GM23248 (cell line): ENCODE results near the gene FAR1. TPM values are rescaled to one million over a fixed set of nuclear protein-coding genes. Genes with fewer than 3 reads are reported as not detected.
"Not testable (repeated sequence)": the region's sequence is repeated elsewhere in the genome, so short reads cannot be mapped to it uniquely, and the experiment has no call there.

Experiments used
- DNase-seq: peaks from one replicate; pipeline ENCODE4 v3.0.0-alpha.2; 2015
- H2AFZ ChIP-seq: fragments of 200-600 bp; sonication (generic); 2 replicates; pipeline ENCODE4 v1.6.1; 2016; ENCODE audit warnings: antibody characterized with exemption
- H3F3A ChIP-seq: fragments of 200-600 bp; sonication (generic); 2 replicates; pipeline ENCODE4 v1.6.1; 2016; ENCODE audit warnings: mild to moderate bottlenecking, antibody characterized with exemption, mixed run types; ENCODE audit not compliant: insufficient read depth
- H3K27ac ChIP-seq: fragments of 200-600 bp; sonication (generic); 2 replicates; pipeline ENCODE4 v1.5.1; 2016; ENCODE audit warnings: mild to moderate bottlenecking
- H3K27me3 ChIP-seq: fragments of 200-600 bp; sonication (generic); replicated peaks from 2 replicates; pipeline ENCODE4 v1.6.1; 2016; ENCODE audit warnings: mild to moderate bottlenecking; ENCODE audit not compliant: insufficient read depth
- H3K36me3 ChIP-seq: fragments of 200-600 bp; sonication (generic); 2 replicates; pipeline ENCODE4 v1.6.1; 2016; ENCODE audit warnings: low read depth, mild to moderate bottlenecking
- H3K4me1 ChIP-seq: fragments of 200-600 bp; sonication (generic); 2 replicates; pipeline ENCODE4 v1.6.1; 2016; ENCODE audit warnings: mild to moderate bottlenecking; ENCODE audit not compliant: insufficient read depth
- H3K4me2 ChIP-seq: fragments of 200-600 bp; sonication (generic); one replicate; pipeline ENCODE4 v1.6.1; 2016; ENCODE audit warnings: mild to moderate bottlenecking; ENCODE audit not compliant: unreplicated experiment
- H3K4me3 ChIP-seq: fragments of 200-600 bp; sonication (generic); 2 replicates; pipeline ENCODE4 v1.5.1; 2016; ENCODE audit warnings: mild to moderate bottlenecking
- H3K79me2 ChIP-seq: fragments of 200-600 bp; sonication (generic); 2 replicates; pipeline ENCODE4 v1.6.1; 2016; ENCODE audit warnings: mild to moderate bottlenecking; ENCODE audit not compliant: insufficient read depth
- H3K9ac ChIP-seq: fragments of 200-600 bp; sonication (generic); 2 replicates; pipeline ENCODE4 v1.6.1; 2016; ENCODE audit warnings: mild to moderate bottlenecking
- H3K9me2 ChIP-seq: fragments of 200-600 bp; sonication (generic); 2 replicates; pipeline ENCODE4 v1.6.1; 2016; ENCODE audit warnings: mixed run types, mild to moderate bottlenecking, moderate library complexity; ENCODE audit not compliant: insufficient read depth
- H3K9me3 ChIP-seq: fragments of 200-600 bp; sonication (generic); one replicate; pipeline ENCODE4 v1.6.1; 2017; ENCODE audit warnings: low read depth
- H4K20me1 ChIP-seq: fragments of 200-600 bp; sonication (generic); 2 replicates; pipeline ENCODE4 v1.6.0; 2016; ENCODE audit not compliant: insufficient read depth
- EZH2 ChIP-seq: fragments of 200-600 bp; sonication (generic); IDR thresholded peaks from 2 replicates; pipeline ENCODE4 v1.6.1; 2018; ENCODE audit warnings: antibody characterized with exemption, mild to moderate bottlenecking; ENCODE audit not compliant: insufficient read depth, poor library complexity, severe bottlenecking
- EZH2phosphoT487 ChIP-seq: fragments of 200-600 bp; sonication (generic); IDR thresholded peaks from 2 replicates; pipeline ENCODE4 v1.6.1; 2018; ENCODE audit warnings: antibody characterized with exemption, moderate library complexity, mild to moderate bottlenecking, low read depth; ENCODE audit not compliant: insufficient read depth
- WGBS, 2 experiments: methylation state at CpG; one replicate each; pipeline ENCODE4 v1.1.6; 2015 to 2017; ENCODE audit warnings: low lambda C conversion rate in 2 of 2, low coverage in 1 of 2; ENCODE audit errors: missing lambda C conversion rate in 2 of 2; 5-methylcytosine and 5-hydroxymethylcytosine counted together
- in situ Hi-C: fragments of 300-500 bp; cut with MboI; formaldehyde crosslinking; loops from 2 replicates; pipeline ENCODE4 v1.15.0; 2020
- polyA plus RNA-seq: library from polyadenylated mRNA; unstranded; fragments of >200 nt; fragmentation: Nextera tagmentation; extraction: Ambion mirVana; gene quantifications from 2 replicates; pipeline ENCODE4 v1.2.1, GENCODE V29; 2016
- total RNA-seq: library from RNA; depleted of rRNA; stranded (reverse); fragments of >200 nt; shearing (Covaris generic); gene quantifications from 2 replicates; pipeline ENCODE4 v1.2.3, GENCODE V29; 2014

FAR1 gene
- total and polyA plus RNA-seq, 2 experiments from 2014 or later: 40.4 to 56.1 TPM

DNA sequence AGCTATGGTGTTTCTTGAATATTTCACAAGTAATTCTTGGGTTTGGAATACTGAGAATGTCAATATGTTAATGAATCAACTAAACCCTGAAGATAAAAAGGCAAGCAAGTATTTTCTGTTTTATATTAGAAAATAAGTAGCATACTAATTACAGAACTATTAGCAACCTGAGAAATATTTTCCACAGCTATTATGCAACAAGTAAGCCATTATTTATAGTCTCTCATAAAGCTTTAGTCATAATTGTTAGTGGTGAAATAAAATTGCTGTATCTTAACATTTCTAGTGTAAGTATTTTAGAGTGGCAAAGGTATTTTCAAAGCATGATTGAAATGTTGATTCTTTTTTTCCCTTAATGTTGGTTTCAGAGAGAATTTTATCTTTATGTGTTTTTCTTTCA, 53.3 kb downstream of the FAR1 start:
- Histone ChIP-seq H3K9me2 (no peaks in the 10 kb centered on the region), H3K79me2 (no peaks in the 10 kb centered on the region), H3K9me3 (no peaks in the 10 kb centered on the region), H3K4me3 (no peak overlapping the region), H3K4me1 (peaks cover 35% of the 10 kb centered on the region), H4K20me1 (no peaks in the 10 kb centered on the region), H3K4me2 (peak overlapping the region; percentile 9), H3K36me3 (peaks cover 33% of the 10 kb centered on the region), H3K9ac (no peak overlapping the region), H3K27ac (0 out of 2 replicates have a peak overlapping the region, but pooled peaks have one; percentile 12), H2AFZ (no peak overlapping the region), H3F3A (peaks cover 26% of the 10 kb centered on the region), H3K27me3 (no peaks in the 10 kb centered on the region)
- in situ Hi-C loops: no loop called here
- peak; percentile 56 for DNase-seq
- TF ChIP-seq EZH2phosphoT487 (no peak), EZH2 (no peak)

DNA sequence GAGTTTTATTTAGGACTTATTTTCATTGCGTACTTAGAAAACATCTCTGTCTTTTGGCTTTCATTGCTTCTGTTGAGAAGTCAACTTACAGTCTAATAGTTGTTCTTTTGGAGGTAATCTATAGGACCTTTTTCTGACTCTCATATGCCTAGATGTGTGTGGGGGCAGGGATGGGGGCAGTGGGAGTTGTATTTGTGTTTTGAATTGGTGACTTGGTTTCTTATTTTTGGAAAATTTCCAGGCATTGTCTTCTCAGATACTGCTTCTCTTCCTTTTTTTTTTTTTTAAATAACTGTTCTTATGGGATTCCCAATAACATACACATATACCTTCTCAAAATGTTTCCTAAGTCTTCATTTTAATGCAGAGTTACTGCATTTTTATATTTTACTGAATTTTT, 58.0 kb downstream of the FAR1 start:
- Histone ChIP-seq H3K79me2 (no peaks in the 10 kb centered on the region), H3K4me2 (no peak overlapping the region), H3K9me3 (no peaks in the 10 kb centered on the region), H3K9me2 (no peaks in the 10 kb centered on the region), H3K27ac (no peak overlapping the region), H3K36me3 (peaks cover 56% of the 10 kb centered on the region), H3K27me3 (no peaks in the 10 kb centered on the region), H3F3A (no peaks in the 10 kb centered on the region), H3K4me3 (no peak overlapping the region), H3K9ac (no peak overlapping the region), H3K4me1 (peaks cover 9% of the 10 kb centered on the region), H2AFZ (no peak overlapping the region), H4K20me1 (no peaks in the 10 kb centered on the region)
- in situ Hi-C loops: no loop called here
- TF ChIP-seq EZH2: no peak
- no peak for TF ChIP-seq EZH2phosphoT487
- no peak for DNase-seq
- WGBS, 2 experiments: 100% methylated on average over 1 of the region's 1 CpG

DNA sequence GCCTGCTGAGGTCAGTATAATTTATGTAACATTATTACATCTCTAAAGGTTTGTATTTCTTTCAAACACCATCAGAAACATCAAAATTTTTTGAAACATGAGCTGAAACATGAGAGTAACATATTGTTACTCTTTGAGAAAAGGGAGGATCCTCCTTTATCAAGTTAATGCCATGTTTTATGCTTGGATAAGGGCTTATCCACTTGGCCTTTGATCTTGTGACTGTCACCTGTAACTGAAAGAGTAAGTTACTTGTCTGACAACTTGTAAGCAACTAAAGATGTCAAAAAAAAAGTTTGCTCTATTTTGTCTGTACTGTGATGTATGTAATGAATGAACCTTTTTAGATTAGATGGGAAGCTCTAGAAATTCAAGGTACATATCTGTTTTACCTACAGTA, 59.6 kb downstream of the FAR1 start:
- in situ Hi-C loops: no loop called here
- Histone ChIP-seq H3K27me3 (no peaks in the 10 kb centered on the region), H2AFZ (no peak overlapping the region), H3K4me3 (no peak overlapping the region), H3K79me2 (no peaks in the 10 kb centered on the region), H3K9me3 (no peaks in the 10 kb centered on the region), H3K9me2 (no peaks in the 10 kb centered on the region), H3K4me1 (no peaks in the 10 kb centered on the region), H3K9ac (no peak overlapping the region), H4K20me1 (no peaks in the 10 kb centered on the region), H3K36me3 (peaks cover 63% of the 10 kb centered on the region), H3F3A (no peaks in the 10 kb centered on the region), H3K27ac (no peak overlapping the region), H3K4me2 (no peak overlapping the region)
- no peak for DNase-seq
- TF ChIP-seq EZH2phosphoT487 (no peak), EZH2 (no peak)

DNA sequence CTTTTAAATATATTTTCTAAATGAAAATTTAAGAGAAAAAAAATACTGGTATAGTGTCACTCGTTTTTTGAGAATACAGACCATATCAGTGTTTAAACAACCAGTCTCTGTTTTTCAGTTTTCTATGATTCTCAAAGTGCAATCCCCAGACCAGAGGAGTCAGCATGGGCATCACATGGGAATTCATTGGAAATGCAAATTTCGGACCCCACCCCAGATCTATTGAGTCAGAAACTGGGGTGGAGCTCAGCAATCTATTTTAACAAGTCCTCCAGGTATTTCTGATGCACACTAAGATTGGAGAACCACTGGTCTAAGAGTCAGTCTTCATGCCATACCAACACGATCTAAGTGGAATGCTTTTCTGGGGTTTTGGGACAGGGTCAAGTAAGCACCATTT, 66.1 kb downstream of the FAR1 start:
- H3K79me2 ChIP-seq: no peaks in the 10 kb centered on the region
- H3K27ac ChIP-seq: no peak overlapping the region
- H3K4me3 ChIP-seq: no peak overlapping the region
- no peak overlapping the region for H3K9ac ChIP-seq
- no peak overlapping the region for H3K4me2 ChIP-seq
- in situ Hi-C loops: no loop called here
- DNase-seq: no peak
- H3K9me2 ChIP-seq: no peaks in the 10 kb centered on the region
- no peaks in the 10 kb centered on the region for H4K20me1 ChIP-seq
- peaks cover 22% of the 10 kb centered on the region for H3K36me3 ChIP-seq
- no peak overlapping the region for H2AFZ ChIP-seq
- no peaks in the 10 kb centered on the region for H3K9me3 ChIP-seq
- peaks cover 5% of the 10 kb centered on the region; the same call in 1 of the 2 replicates for H3F3A ChIP-seq
- TF ChIP-seq EZH2phosphoT487: no peak
- no peak for TF ChIP-seq EZH2
- H3K4me1 ChIP-seq: no peaks in the 10 kb centered on the region
- no peaks in the 10 kb centered on the region for H3K27me3 ChIP-seq
- WGBS, 2 experiments: 90 to 97% methylated on average over 3 of the region's 3 CpGs

DNA sequence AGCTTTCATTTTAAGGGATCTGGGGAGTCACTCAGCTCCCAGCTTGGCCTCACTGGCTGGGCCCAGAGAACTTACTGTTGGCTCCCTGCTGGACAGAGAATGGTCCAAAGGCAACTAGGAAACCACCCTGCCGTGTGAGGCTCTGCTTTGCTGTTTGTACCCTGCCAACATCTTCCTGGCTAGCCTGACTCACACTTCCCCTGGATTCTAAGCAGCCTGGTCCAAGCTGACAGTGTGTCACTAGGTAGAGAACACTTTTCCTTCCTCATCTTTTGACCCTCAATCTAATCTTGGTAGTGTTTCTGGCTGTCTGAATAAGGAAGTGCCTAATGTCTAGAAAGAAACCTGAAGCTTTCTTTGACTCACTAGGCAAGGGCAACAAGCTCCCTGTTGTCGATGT, 76.7 kb downstream of the FAR1 start:
- no peaks in the 10 kb centered on the region; the same call in 1 of the 2 replicates for H3K9me2 ChIP-seq
- no peak for TF ChIP-seq EZH2
- no peak for TF ChIP-seq EZH2phosphoT487
- no peaks in the 10 kb centered on the region for H3K4me1 ChIP-seq
- H3K27me3 ChIP-seq: no peaks in the 10 kb centered on the region; the same call in 1 of the 2 replicates
- H2AFZ ChIP-seq: no peak overlapping the region
- H3K4me3 ChIP-seq: no peak overlapping the region
- no peak overlapping the region for H3K4me2 ChIP-seq
- H3K79me2 ChIP-seq: no peaks in the 10 kb centered on the region
- no peak overlapping the region for H3K9ac ChIP-seq
- DNase-seq: peak; percentile 37
- WGBS, 2 experiments: 41 to 45% methylated on average over 2 of the region's 2 CpGs
- H4K20me1 ChIP-seq: no peaks in the 10 kb centered on the region
- in situ Hi-C loops: no loop called here
- no peak overlapping the region for H3K27ac ChIP-seq
- H3F3A ChIP-seq: no peaks in the 10 kb centered on the region
- H3K9me3 ChIP-seq: no peaks in the 10 kb centered on the region
- no peaks in the 10 kb centered on the region for H3K36me3 ChIP-seq

DNA sequence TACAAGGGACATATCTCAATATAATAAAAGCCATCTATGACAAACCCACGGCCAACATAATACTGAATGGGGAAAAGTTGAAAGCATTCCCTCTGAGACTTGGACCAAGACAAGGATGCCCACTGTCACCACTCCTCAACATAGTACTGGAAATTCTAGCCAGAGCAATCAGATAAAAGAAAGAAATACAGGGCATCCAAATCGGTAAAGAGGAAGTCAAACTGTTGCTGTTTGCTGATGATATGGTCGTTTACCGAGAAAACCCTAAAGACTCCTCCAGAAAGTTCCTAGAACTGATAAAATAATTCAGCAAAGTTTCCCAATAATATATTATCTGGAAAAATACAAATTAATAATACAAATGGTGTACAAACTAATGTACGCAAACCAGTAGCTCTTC, 84.8 kb downstream of the FAR1 start:
- H3K27ac ChIP-seq, H3K4me3 ChIP-seq, DNase-seq, H2AFZ ChIP-seq, H3K79me2 ChIP-seq, H3K4me1 ChIP-seq, H3K36me3 ChIP-seq, H4K20me1 ChIP-seq, H3K9me3 ChIP-seq, H3F3A ChIP-seq, H3K9me2 ChIP-seq, in situ Hi-C loops, H3K9ac ChIP-seq, H3K4me2 ChIP-seq, H3K27me3 ChIP-seq: not testable (repeated sequence)
- 74% methylated on average over 5 of the region's 5 CpGs for WGBS, 2 experiments
